Endothelial cell of umbilical vein (primary cell): ENCODE data around the gene ATF7IP. TPM values are rescaled to one million over a fixed set of nuclear protein-coding genes. Genes with fewer than 3 reads are reported as not detected.

Experiments used
- BruUV-seq: library from RNA; stranded (reverse); fragments of 400-500 nt; replicated peaks from 2 replicates; lab custom pipeline; 2021; lab: Mats Ljungman, UMichigan
- CTCF ChIA-PET: fragments of 300-600, 350-600 bp; sonication (Branson Sonifier 250); formaldehyde crosslinking; loops from one replicate; lab custom pipeline; 2021; ENCODE audit warnings: antibody characterized with exemption, inconsistent platforms; lab: Charles Lee
- POLR2A ChIA-PET: fragments of 300-600, 350-600 bp; sonication (Branson Sonifier 250); formaldehyde crosslinking; loops from one replicate; lab custom pipeline; 2021; ENCODE audit warnings: antibody characterized with exemption, inconsistent platforms; lab: Charles Lee
- DNase-seq: peaks from one replicate; pipeline ENCODE4 v3.0.0-alpha.2; 2011; ENCODE audit warnings: low read depth, low spot score
- FAIRE-seq: peaks from 2 replicates; lab custom pipeline; 2011; peaks lifted over from hg19 to GRCh38; lab: Jason Lieb, UNC
- H2AFZ ChIP-seq: 2 replicates; pipeline ENCODE4 v1.6.0; 2012; ENCODE audit warnings: low read depth, low read length, control low read depth, inconsistent platforms
- H3K27ac ChIP-seq: 2 replicates; pipeline ENCODE4 v1.5.1; 2011; ENCODE audit warnings: low read depth, mild to moderate bottlenecking, control low read depth, low read length, moderate library complexity; ENCODE audit not compliant: insufficient read depth
- H3K27me3 ChIP-seq, 2 experiments: 2 replicates each; pipeline versions ENCODE4 v1.6.0 to v1.6.1; 2011; ENCODE audit warnings: low read length in 2 of 2, mixed read lengths in 1 of 2; ENCODE audit not compliant: control insufficient read depth in 2 of 2, insufficient read depth in 2 of 2
- H3K36me3 ChIP-seq, 2 experiments: 2 replicates in 1 of 2; 3 replicates in 1 of 2; pipeline ENCODE4 v1.5.1; 2011; ENCODE audit warnings: low read length in 2 of 2, mild to moderate bottlenecking in 1 of 2, moderate library complexity in 1 of 2; ENCODE audit not compliant: control insufficient read depth in 2 of 2, insufficient read depth in 2 of 2; ENCODE audit errors: extremely low read depth in 1 of 2
- H3K4me1 ChIP-seq: 3 replicates; pipeline ENCODE4 v1.5.1; 2011; ENCODE audit warnings: mild to moderate bottlenecking, low read length; ENCODE audit not compliant: control insufficient read depth, insufficient read depth; ENCODE audit errors: extremely low read depth
- H3K4me2 ChIP-seq: 2 replicates; pipeline ENCODE4 v1.6.1; 2011; ENCODE audit warnings: low read length, control low read depth, mixed read lengths; ENCODE audit not compliant: insufficient read depth
- H3K4me3 ChIP-seq, 3 experiments: fragments of 200-600 bp in 1 of 3; sonication (generic), shearing (Covaris generic) in 1 of 3; replicated peaks in 1 of 3; 2 replicates each; pipeline ENCODE4 v1.5.1; 2011 to 2016; ENCODE audit warnings: control low read depth in 3 of 3, low read length in 3 of 3, mild to moderate bottlenecking in 2 of 3, inconsistent platforms in 1 of 3, low read depth in 1 of 3, moderate library complexity in 1 of 3; ENCODE audit not compliant: insufficient read depth in 1 of 3
- H3K79me2 ChIP-seq: 2 replicates; pipeline ENCODE4 v1.6.0; 2012; ENCODE audit warnings: low read length, inconsistent platforms; ENCODE audit not compliant: control insufficient read depth, insufficient read depth
- H3K9ac ChIP-seq: replicated peaks from 2 replicates; pipeline ENCODE3; 2011; ENCODE audit warnings: low read length, control low read depth; ENCODE audit not compliant: insufficient read depth; ENCODE audit errors: extremely low read depth
- H3K9me1 ChIP-seq: replicated peaks from 3 replicates; pipeline ENCODE4 v1.6.0; 2011; ENCODE audit warnings: mild to moderate bottlenecking, low read length; ENCODE audit not compliant: control insufficient read depth, insufficient read depth; ENCODE audit errors: extremely low read depth
- H3K9me3 ChIP-seq: replicated peaks from 2 replicates; pipeline ENCODE4 v1.5.1; 2012; ENCODE audit warnings: low read length, inconsistent platforms; ENCODE audit not compliant: control insufficient read depth, insufficient read depth
- H4K20me1 ChIP-seq: replicated peaks from 2 replicates; pipeline ENCODE3; 2011; ENCODE audit warnings: mild to moderate bottlenecking, low read length; ENCODE audit not compliant: control insufficient read depth, insufficient read depth; ENCODE audit errors: extremely low read depth
- CTCF ChIP-seq, 2 donors: IDR thresholded peaks; 1 replicate in 1 of 2; 2 replicates in 1 of 2; pipeline ENCODE4 v1.5.1; 2011; ENCODE audit warnings: low read length in 2 of 2, mild to moderate bottlenecking in 2 of 2, moderate library complexity in 2 of 2, control low read depth in 1 of 2, inconsistent platforms in 1 of 2, low read depth in 1 of 2; ENCODE audit not compliant: insufficient read depth in 1 of 2; ENCODE audit errors: extremely low read depth in 1 of 2
- EZH2 ChIP-seq: IDR thresholded peaks from 2 replicates; pipeline ENCODE4 v1.6.1; 2012; ENCODE audit warnings: borderline replicate concordance, low read depth, mild to moderate bottlenecking, moderate library complexity, low read length, inconsistent platforms; ENCODE audit not compliant: severe bottlenecking
- FOS ChIP-seq: IDR thresholded peaks from 2 replicates; pipeline ENCODE4 v1.6.1; 2011; ENCODE audit warnings: mild to moderate bottlenecking, low read length, moderate library complexity, borderline replicate concordance; ENCODE audit not compliant: insufficient read depth
- GATA2 ChIP-seq: IDR thresholded peaks from 2 replicates; pipeline ENCODE4 v1.7.0; 2011; ENCODE audit warnings: low read depth, mild to moderate bottlenecking, moderate library complexity, mixed read lengths, low read length; ENCODE audit not compliant: insufficient read length, insufficient read depth
- JUN ChIP-seq: IDR thresholded peaks from 2 replicates; pipeline ENCODE4 v1.6.1; 2011; ENCODE audit warnings: borderline replicate concordance, low read depth; ENCODE audit not compliant: insufficient read length, insufficient read depth
- MAX ChIP-seq: IDR thresholded peaks from 2 replicates; pipeline ENCODE4 v1.6.1; 2011; ENCODE audit not compliant: insufficient read depth, insufficient read length
- MYC ChIP-seq: IDR thresholded peaks from one replicate; pipeline ENCODE4 v1.6.1; 2011; ENCODE audit warnings: mild to moderate bottlenecking, low read depth, low read length
- POLR2A ChIP-seq: IDR thresholded peaks from 2 replicates; pipeline ENCODE4 v1.6.1; 2012; ENCODE audit warnings: low read depth, mild to moderate bottlenecking, control low read depth, low read length
- POLR2AphosphoS5 ChIP-seq: IDR thresholded peaks from 2 replicates; pipeline ENCODE4 v1.6.1; 2012; ENCODE audit warnings: low read depth, mild to moderate bottlenecking, control low read depth, low read length, moderate library complexity; ENCODE audit not compliant: insufficient read depth
- dilution Hi-C: fragments of 300-500 bp; cut with MboI; formaldehyde crosslinking; loops from one replicate; pipeline ENCODE4 v1.15.0; 2019; ENCODE audit warnings: low sequenced_read_pairs; ENCODE audit not compliant: extremely low pct_ligation_motif_present
- intact Hi-C: fragments of 100-400 bp; cut with micrococcal nuclease; formaldehyde crosslinking; loops from one replicate; pipeline ENCODE4 v1.10.0; 2022
- polyA plus RNA-seq, 4 experiments: library from polyadenylated mRNA; depleted of rRNA in 3 of 4; stranded (reverse) in 3 of 4; unstranded in 1 of 4; fragments of >200 nt; gene quantifications; 2 replicates each; pipeline versions ENCODE4 v1.2.1 to v1.2.3, GENCODE V29; 2011 to 2012; ENCODE audit warnings: missing spikeins in 1 of 4
- total RNA-seq: library from RNA; stranded (reverse); gene quantifications from 2 replicates; pipeline ENCODE4 v1.2.3, GENCODE V29; 2021

The ATF7IP gene
- total and polyA plus RNA-seq, 2 donors (not counting 3 experiments of a cell fraction or from before 2014, with no cell fraction given) = 14.5 to 73.5 TPM

- POLR2A ChIA-PET = interaction anchor here (0.6 kb wide), 1 partner anchor 1488 kb away, joined by 3 read pairs; no protein-coding TSS in a partner anchor
- intact Hi-C loops = loop anchor here (1.0 to 2.0 kb wide), 2 partner anchors 9 to 138 kb away; no protein-coding TSS in a partner anchor
- DNase-seq (peak; percentile 63), FAIRE-seq (no peak)
- no peaks in the 10 kb centered on the region for H4K20me1 ChIP-seq
- no peaks in the 10 kb centered on the region for H3K9me3 ChIP-seq
- H3K4me3 ChIP-seq = no peak overlapping the region
- H3K9ac ChIP-seq = no peak overlapping the region
- peaks cover 77% of the 10 kb centered on the region for H3K79me2 ChIP-seq
- dilution Hi-C loops = no loop called here
- TF ChIP-seq EZH2 (no peak), GATA2 (no peak), MAX (no peak), MYC (no peak), POLR2AphosphoS5 (no peak), FOS (no peak), POLR2A (no peak), CTCF (IDR thresholded peaks at IDR 0.05; ENCODE audit: extremely low read depth in 1 of 2, insufficient read depth in 1 of 2, low read depth in 1 of 2, low read length in 2 of 2) (no peak), JUN (no peak)
- no peaks in the 10 kb centered on the region for H3K9me1 ChIP-seq
- no peaks in the 10 kb centered on the region for H3K36me3 ChIP-seq
- CTCF ChIA-PET = interaction anchor here (0.9 to 4.2 kb wide), 8 partner anchors 10 to 156 kb away, joined by 3 to 23 read pairs (median 5); no protein-coding TSS in a partner anchor
- no peaks in the 10 kb centered on the region for H3K27me3 ChIP-seq
- no peak overlapping the region for H2AFZ ChIP-seq
- peaks cover 32% of the 10 kb centered on the region for H3K4me1 ChIP-seq
- no TSS peak for BruUV-seq
- peak overlapping the region; percentile 42 for H3K27ac ChIP-seq
- peak overlapping the region; percentile 58 for H3K4me2 ChIP-seq
These were observed 29.0 kb downstream of the ATF7IP start for GRCh38 chr12:14394317-14395073.
